Stimulated activated naive CD8-positive, alpha-beta T cell treated with anti-CD3 and anti-CD28 coated beads, Interleukin-15, amount 100 ng/mL, for 72 hours (primary cell): Measurements from ENCODE around the gene GGTLC2.

Experiments
- ATAC-seq: fragments of 150-1000 bp; cut with Tn5 transposase; 2 replicates; pipeline ENCODE4 v1.10.0; 2021; ENCODE audit warnings: mild to moderate bottlenecking, moderate library complexity
- DNase-seq, 2 donors: peaks; one replicate each; pipeline ENCODE4 v3.0.0; 2021 to 2022
- H3K27ac Mint-ChIP-seq, 2 donors: one replicate each; pipeline ENCODE4 v1.8.0; 2022; ENCODE audit warnings: mild to moderate bottlenecking in 2 of 2, mixed read lengths in 2 of 2, moderate library complexity in 2 of 2
- H3K27me3 Mint-ChIP-seq: one replicate; pipeline ENCODE4 v1.8.0; 2022; ENCODE audit warnings: mixed read lengths
- H3K4me1 Mint-ChIP-seq: one replicate; pipeline ENCODE4 v1.8.0; 2022; ENCODE audit warnings: mild to moderate bottlenecking, mixed read lengths
- H3K4me3 Mint-ChIP-seq, 2 donors: one replicate each; pipeline ENCODE4 v1.8.0; 2022; ENCODE audit warnings: mild to moderate bottlenecking in 2 of 2, mixed read lengths in 2 of 2, moderate library complexity in 1 of 2
- H3K9me3 Mint-ChIP-seq, 2 donors: one replicate each; pipeline ENCODE4 v1.8.0; 2022; ENCODE audit warnings: mixed read lengths in 2 of 2

Gene GGTLC2

GRCh38 chr22:22689621-22690345 is 45.4 kb downstream of the GGTLC2 start:
- DNase-seq, result no peak
- Mint-ChIP-seq H3K4me1 (no peaks in the 10 kb centered on the region), H3K9me3 (no peaks in the 10 kb centered on the region), H3K4me3 (no peak overlapping the region), H3K27me3 (no peaks in the 10 kb centered on the region), H3K27ac (peak overlapping the region in 1 of 2 donors; percentile 69)
- ATAC-seq, result no peak

- Mint-ChIP-seq H3K4me3 (no peak overlapping the region), H3K9me3 (no peaks in the 10 kb centered on the region), H3K4me1 (no peaks in the 10 kb centered on the region), H3K27ac (no peak overlapping the region), H3K27me3 (no peaks in the 10 kb centered on the region)
- DNase-seq (no peak), ATAC-seq (no peak)
Measured at GRCh38 chr22:22691055-22691454, 46.6 kb downstream of the GGTLC2 start.

- H3K9me3 Mint-ChIP-seq, result no peaks in the 10 kb centered on the region
- no peak for DNase-seq
- H3K4me3 Mint-ChIP-seq, result no peak overlapping the region
- H3K27me3 Mint-ChIP-seq, result no peaks in the 10 kb centered on the region
- H3K27ac Mint-ChIP-seq, result peak overlapping the region in 1 of 2 donors; percentile 38
- no peak for ATAC-seq
- no peaks in the 10 kb centered on the region for H3K4me1 Mint-ChIP-seq
Measured at GRCh38 chr22:22691716-22692701, 47.6 kb downstream of the GGTLC2 start.

- Mint-ChIP-seq H3K4me1 (no peaks in the 10 kb centered on the region), H3K9me3 (no peaks in the 10 kb centered on the region), H3K4me3 (no peak overlapping the region), H3K27ac (peak overlapping the region in 1 of 2 donors; percentile 64), H3K27me3 (no peaks in the 10 kb centered on the region)
- peak; percentile 77 for ATAC-seq
- peak; percentile 50 to 61 for DNase-seq
Measured at GRCh38 chr22:22692707-22693530, 48.5 kb downstream of the GGTLC2 start.

GRCh38 chr22:22693531-22693884 is 49.1 kb downstream of the GGTLC2 start:
- no peak for DNase-seq
- no peak for ATAC-seq
- Mint-ChIP-seq H3K4me3 (no peak overlapping the region), H3K27me3 (no peaks in the 10 kb centered on the region), H3K27ac (peak overlapping the region in 1 of 2 donors; percentile 64), H3K9me3 (no peaks in the 10 kb centered on the region), H3K4me1 (no peaks in the 10 kb centered on the region)

- H3K9me3 Mint-ChIP-seq, result no peaks in the 10 kb centered on the region
- ATAC-seq (no peak), DNase-seq (no peak)
- H3K27me3 Mint-ChIP-seq, result no peaks in the 10 kb centered on the region
- no peak overlapping the region for H3K27ac Mint-ChIP-seq
- no peaks in the 10 kb centered on the region for H3K4me1 Mint-ChIP-seq
- no peak overlapping the region for H3K4me3 Mint-ChIP-seq
Measured at GRCh38 chr22:22694106-22694505, 49.7 kb downstream of the GGTLC2 start.

- Mint-ChIP-seq H3K4me1 (no peaks in the 10 kb centered on the region), H3K27ac (no peak overlapping the region), H3K4me3 (no peak overlapping the region), H3K9me3 (no peaks in the 10 kb centered on the region), H3K27me3 (no peaks in the 10 kb centered on the region)
- no peak for DNase-seq
- no peak for ATAC-seq
Measured at GRCh38 chr22:22696104-22696503, 51.7 kb downstream of the GGTLC2 start.
